Measurements from ENCODE around the gene PHF20.
"Not testable (repeated sequence)": the region's sequence is repeated elsewhere in the genome, so short reads cannot be mapped to it uniquely, and the experiment has no call there.

PHF20 gene

DNA sequence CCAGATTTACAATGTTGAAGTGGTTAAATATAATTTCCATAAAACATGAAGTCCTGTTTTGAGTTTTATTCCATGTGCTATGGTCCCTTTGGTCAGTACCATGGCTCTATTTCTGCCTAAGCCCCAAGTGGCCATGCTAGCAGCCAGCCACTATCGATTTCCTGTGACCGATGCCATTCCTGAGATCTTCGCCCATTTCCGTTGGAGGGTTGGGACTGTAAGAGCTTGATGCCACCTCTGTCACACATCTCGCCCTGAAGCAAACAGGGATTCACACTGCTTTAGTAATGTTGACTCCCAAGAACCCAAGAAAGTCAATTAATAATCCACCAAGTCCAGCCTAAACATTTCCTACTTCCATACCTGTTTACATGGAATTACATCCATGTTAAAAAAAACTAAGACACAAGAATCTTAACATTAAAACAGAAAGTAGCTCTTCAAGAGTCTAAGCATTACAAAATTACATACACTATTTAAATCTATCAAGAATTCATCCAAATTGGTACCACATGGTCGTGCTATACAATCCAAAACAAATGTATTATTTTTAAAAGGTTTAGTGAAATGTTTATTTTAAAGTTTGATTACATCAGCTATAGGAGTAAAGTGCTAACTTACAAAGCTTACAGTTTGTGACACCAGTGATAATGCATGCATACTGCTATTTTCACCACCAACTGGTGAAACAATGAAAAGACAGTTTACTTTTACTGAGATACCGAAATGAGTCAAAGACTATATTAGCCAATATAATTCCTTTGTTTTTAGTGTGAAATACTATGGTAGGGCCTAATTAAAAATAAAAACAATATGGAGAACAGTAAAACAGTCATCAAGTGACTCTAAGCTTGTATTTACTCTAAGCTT is 32.3 kb upstream of the PHF20 start:
- no peak for DNase-seq

DNA sequence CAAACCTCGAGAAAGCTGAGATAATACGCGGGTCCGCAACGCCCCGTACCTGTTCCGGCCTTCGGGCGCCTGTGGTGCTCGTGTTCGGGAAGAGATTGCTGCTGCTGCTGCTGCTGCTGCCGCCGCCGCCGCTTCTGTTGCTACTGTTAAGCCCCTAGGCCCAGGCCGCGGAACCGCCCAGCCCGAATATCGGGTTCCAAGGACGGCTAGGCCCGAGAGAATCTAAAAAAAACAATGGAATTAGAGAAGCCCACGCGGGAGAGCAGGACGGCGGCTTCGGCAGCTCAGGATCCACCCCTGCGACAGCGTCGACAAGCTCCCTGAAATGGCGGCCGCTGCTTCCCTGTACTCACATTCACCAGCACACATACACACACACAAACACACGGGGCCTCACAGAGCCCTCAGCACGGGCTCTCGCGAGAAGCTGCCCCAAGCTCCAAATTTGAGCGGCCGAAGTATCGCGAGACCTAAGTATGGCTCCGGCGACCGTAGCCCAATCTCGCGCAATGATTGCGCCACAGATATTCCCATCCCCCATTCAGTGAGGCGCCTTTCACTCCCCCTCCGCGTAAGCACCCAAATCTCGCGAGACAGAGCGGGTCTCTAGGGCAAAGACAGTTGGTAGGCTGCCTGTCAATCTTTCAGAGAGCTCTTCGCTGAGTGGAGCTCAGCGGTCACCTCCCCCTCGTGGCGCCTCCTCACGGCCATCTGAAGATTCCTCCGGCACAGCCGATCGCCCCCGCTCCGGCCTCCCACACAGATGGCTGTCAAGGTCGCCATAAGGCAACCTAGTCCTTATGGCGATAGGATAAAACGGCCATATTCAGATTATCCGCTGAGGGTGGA is 29.7 kb upstream of the PHF20 start, which contains the start of gene RBM39:
RBM39 (minus strand) TSS at position 369 of the 849 bp plus-strand sequence. CDS start 1,386 bp downstream, outside the sequence.
- DNase-seq = peak; percentile 99

DNA sequence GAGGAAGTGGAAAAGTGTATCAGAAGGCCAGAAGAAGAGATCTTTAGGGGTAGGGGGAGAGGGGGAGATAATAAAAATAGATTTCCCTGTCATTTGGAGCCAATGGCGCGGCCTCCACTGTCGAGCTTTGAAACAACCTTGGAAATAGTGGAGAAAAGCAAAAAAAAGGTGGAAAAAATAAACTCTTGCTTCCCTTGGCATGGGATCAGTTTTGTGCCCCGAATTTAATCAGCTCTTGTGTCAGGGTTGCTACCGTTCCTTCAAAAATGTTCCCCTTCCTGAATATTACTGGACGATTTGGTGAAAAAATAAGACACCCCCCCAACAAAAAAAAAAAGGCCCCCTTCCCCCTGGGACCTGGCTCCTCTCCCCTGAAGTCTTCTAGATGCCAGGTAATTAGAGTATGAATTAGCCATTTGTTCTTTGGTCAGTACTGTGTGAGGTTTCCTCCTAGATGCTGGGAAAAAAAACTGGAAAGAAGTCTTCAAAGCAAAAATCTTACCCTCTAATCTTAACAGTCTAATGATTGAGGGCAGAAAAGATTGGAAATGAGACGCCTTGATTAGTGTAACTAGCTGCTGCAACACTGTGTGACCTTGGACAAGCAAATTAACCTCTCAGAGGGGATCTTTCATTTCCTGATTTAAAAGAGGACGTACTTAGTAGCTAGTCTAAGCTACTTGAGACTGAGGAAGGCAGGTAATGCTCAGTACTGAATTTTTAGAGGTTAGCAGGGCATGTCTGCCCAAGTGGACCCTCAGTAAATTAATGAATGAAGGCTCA is 28.9 kb upstream of the PHF20 start:
- DNase-seq = no peak

DNA sequence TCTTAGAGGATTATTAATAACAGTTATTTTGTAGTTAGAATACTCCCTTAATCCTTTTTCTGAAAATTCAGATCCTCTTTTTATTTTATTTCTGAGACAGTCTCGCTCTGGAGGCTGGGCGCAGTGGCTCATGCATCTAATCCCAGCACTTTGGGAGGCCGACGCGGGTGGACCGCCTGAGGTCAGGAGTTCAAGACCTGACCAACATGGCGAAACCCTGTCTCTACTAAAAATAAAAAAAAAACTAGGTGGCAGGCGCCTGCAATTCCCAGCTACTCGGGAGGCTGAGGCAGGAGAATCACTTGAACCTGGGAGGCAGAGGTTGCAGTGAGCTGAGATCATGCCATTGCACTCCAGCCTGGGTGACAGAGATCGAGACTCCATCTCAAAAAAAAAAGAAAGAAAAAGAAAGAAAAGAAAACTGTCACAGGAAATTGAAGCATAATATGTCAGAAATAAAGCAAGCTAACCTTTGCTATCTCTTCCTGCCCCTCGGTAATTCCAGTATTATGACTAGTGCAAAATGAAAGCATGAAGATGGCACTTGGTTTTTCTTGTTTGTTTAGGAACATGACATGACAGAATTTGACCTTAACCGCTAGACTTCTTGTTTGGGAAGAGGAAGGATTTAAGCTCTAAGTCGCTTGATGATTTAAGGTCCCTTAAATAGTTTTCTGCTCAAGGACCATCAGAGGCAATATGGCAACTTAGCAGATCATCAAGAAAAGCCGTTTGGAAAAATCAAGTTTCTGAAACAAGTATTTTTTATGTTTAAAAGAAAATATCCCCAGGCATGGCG is 27.9 kb upstream of the PHF20 start:
- DNase-seq = no peak

DNA sequence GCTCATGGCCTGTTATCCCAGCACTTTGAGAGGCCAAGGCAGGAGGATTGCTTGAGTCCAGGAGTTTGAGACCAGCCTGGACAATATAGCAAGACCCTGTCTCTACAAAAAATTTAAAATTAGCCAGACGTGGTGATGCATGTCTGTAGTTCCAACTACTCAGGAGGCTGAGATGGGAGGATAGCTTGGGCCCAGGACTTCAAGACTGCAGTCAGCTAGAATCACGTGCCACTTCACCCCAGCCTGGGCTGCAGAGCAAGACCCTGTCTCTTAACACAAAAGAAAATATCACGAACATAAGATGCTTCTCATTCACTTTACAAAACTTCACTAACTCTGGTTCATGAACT is 27.3 kb upstream of the PHF20 start:
- DNase-seq = not testable (repeated sequence)

DNA sequence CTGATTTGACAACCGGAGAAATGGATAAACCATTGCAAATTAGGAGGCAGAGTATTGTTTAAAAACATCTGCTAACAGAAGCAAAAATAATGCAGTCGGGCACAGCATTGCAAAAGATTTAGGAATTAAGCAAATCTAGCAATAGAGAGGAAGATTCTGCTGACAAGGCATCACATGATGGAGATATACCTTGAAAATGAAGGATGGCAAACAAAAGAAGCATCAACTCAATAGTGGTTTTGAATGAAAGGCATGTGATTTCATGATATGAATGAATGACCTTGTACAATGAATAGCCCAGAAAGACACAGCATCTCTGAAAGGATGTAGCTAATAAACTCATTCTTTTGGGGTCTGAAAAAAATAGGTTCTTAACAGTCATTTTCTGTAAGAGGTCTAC is 21.2 kb upstream of the PHF20 start:
- DNase-seq = no peak

DNA sequence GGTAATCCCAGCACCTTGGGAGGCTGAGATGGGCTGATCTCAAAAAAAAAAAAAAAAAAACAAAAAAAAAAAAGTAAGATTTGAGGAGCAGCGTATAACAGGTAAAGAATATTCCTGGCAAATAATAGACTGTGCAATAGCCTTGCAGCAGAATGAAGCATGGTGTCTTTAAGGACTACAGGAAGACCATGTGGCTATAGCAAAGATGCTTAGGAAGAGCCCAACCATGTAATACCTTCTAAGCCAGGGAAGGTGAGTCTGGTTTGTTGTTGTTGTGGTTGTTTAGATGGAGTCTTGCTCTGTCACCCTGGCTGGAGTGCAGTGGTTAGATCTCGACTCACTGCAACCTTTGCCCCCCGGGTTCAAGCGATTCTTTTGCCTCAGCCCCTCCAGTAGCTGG is 15.4 kb upstream of the PHF20 start:
- DNase-seq = no peak

DNA sequence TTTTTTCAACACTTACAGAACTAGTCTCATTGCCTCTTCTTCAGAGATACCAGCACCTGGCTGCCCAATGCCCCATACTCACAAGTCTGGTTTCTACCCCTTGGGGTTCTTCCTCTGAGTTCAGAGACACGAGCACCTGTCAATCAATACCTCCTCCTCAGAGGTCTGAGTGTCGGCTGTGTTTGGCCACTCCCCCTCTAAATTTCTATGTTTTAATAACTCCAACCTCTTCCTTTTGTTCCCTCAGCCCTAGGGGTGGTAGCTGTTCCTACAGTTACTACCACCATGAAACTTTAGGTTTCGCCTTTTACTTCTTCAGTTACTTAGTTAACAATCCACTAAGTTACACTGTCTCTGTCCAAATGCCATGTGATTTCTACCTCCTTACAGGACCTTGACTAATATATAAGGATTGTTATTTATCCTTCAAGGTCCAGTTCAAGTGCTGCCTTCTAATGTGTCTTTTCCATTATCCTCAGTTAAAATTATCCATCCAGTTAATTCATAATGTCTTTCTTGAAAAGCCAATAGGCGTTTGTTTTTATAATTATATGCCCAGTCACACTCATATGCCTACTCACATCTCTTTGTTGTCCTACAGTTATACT is 14.6 kb upstream of the PHF20 start:
- no peak for DNase-seq

DNA sequence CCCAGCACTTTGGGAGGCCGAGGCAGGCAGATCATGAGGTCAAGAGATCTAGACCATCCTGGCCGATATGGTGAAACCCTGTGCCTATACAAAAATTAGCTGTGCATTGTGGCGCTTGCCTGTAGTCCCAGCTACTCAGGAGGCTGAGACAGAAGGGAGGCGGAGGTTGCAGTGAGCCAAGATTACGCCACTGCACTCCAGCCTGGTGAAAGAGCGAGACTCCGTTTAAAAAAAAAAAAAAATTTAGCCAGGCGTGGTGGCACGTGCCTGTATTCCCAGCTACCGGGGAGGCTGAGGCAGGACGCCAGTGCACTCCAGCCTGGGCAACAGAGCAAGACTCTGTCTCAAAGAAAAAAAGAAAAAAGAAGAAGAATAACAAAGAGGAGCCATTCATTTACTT is 10.3 kb upstream of the PHF20 start:
- not testable (repeated sequence) for DNase-seq

DNA sequence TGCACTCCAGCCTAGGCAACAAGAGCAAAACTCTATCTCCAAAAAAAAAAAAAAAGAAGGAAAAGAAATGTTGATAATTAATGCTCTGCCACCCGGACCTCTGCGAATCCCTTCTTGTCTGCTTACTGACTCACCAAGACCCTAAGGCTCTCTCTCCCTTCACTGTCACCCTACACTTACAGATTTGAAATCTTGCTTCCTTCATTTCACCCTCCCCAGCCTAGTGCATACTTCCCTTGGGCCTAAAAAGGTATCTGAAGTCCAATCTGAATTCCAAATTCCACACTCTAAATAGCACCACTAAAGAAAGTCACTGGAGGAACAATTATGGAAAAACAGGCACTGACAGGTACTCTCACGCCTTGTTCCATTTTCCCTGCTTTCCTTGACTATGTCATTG is 9.4 kb upstream of the PHF20 start:
- DNase-seq = no peak

DNA sequence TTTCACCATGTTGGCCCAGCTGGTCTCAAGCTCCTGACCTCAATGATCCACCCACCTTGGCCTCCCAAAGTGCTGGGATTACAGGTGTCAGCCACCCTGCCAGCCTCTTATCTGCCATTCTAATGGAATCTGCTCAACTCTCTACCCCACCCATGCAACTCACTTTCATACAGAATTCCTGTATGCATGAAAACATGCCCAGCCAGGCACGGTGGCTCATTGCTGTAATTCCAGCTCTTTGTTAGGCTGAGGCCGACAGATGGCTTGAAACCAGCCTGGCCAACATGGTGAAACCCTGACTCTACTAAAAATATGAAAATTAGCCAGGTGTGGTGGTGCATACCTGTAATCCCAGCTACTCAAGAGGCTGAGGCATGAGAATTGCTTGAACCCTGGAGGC is 6.9 kb upstream of the PHF20 start:
- not testable (repeated sequence) for DNase-seq

DNA sequence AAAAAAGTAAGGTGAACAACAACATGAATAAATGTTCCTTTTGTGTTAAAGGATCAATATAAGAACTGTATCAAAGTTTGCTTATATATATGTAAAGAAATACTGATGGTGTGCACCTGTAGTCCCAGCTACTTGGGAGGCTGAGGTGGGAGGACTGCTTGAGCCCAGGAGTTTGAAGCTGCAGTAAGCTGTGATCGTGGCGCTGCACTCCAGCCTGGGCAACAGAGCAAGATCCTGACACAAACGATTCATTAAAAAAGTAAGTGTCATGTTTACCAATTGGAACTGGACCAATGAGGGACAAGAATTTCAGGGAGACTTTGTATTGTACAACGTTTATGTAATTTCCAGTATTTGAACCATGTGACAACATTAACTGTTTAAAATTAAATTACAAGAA is 5.0 kb upstream of the PHF20 start:
- DNase-seq = no peak

DNA sequence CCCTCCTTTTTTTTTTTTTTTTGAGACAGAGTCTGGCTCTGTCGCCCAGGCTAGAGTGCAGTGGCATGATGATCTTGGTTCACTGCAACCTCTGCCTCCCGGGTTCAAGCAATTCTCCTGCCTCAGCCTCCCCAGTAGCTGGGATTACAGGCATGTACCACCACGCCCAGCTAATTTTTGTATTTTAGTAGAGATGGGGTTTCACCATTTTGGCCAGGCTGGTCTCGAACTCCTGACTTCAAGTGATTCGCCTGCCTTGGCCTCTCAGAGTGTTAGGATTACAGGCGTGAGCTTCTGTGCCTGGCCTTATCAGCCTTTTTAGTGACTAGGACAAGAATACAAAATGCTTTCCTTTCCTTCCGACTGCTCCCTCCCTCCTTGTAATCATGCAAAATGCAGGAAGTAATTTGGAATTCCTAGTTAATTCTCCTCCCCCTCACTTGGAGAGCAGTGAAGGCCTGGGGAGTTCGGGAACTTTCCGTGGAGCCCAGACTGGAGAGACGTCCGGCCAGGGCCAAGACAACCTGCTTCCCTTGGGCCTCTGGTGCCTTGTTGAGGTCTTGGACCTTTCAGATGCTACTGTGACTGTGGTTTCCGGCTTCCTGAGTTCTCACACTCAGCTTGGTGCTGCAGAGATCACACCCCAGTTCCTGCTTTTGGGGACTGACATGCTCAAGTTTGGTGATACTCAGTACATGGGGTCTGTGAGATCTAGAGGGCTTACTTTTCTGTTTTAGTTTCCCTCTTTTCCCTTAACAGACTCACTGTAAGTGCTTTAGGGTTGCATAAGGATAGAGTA is 3.9 kb upstream of the PHF20 start:
- DNase-seq = no peak

DNA sequence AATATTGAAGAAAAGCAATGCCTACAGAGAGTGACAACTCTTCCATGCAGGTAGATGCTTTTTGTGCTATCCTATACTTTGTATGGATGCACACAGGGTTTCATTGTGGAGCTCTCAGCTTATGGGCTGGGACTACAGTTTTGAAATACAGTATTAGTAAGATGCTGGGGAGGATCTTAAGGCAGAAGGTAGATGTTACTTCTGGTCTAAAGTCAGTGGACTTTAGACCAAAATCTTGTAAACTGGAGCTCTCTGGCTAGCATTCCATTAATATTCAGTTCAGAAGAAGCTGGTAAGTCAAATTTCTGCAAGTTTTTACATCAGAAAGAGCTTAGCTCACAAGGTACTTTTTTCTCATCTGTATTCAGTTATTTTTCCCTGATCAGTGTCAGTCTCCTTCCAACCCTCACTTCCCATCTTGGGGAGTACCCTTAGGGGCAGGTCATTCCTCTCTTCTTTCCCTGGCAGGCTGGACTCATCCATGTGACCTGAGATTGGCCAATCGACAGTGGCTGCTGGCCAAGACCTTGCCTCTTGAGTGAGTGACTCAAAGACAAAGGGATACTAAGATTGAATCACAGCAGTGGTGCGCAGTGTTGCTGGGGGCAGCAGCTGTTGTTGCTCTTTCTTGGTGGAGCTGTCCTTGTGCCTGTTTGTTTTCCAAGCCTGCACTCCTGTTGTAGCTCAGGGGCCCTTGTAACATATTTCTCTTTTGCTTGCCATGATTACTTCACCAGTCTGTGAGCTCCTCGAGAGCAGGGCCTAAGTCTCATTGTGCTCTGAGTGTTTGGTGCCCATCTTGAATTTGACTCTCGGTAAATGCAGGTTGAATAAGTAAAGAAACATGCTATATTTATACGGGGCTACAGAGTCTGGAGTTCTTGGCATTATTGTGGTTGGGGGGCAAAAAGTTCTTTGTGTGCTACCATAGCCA is 2.8 kb upstream of the PHF20 start:
- peak; percentile 90 for DNase-seq

DNA sequence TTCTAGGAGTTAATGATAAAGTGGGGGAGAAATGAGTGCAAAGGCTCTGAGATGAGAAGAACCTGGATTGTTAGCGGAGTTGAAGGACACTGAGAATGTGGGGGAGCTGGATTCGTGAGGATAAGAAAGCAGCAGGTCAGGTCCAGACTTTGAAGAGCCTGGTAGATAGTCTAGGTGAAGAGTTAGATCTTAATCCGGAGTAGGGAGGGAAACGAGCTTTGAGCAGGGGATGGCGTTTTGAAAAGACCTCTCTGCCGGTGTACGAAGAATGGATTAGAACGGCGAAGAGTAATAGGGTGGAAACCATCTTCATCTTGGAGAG is 487 bp upstream of the PHF20 start:
- no peak for DNase-seq

DNA sequence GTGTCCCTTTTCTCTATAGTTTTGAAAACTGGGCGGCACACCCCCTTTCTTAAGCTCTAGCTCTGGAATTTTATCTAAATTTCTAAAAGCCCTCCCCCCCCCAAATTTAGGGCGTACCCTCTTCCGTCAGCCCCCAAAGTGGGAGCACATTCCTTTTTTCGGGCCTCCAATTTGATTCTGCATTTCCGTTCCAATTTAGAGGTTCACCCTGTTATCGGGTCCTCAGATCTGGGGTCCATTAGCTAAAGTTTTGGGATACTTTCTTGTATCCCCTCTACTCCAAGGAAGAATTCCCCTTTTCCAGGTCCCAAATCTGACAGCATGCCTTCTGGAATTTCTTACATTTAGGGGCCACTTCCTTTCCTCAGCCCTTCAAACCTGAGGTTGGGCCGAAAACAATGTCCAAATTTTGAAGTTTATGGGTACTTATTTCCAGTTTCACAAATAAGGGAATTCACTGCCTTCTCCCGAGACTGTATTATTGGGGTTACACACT is 796 bp downstream of the PHF20 start:
- no peak for DNase-seq

DNA sequence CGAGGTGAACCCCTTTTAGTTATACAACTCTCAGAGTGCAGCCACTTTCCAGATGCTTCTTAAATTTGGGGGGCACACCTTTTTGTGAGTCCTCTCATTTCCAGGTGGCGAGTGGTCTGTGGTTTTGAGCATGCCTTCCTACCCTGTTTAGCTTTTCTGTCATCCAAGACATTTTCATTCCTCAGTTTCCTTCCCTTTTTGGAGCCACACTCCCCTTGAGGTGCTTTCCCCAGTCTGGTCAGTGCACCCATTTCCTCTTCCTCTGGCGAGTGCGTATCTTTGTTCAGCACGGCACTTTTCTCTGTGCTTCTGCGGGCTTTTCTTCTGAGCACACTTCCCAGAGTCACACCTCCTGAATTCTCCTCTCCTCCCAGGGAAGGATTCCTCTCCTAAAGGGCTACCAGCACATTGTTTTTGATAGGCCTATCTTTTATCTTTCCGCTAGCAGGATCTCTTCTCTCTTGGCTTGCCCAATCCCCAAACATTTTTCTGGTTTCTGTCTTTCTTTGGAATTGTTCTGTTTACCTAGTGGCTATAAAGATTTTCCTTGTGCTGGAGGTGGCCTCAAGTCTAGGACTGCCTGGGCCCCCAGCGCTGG is 1.4 kb downstream of the PHF20 start:
- DNase-seq = no peak

DNA sequence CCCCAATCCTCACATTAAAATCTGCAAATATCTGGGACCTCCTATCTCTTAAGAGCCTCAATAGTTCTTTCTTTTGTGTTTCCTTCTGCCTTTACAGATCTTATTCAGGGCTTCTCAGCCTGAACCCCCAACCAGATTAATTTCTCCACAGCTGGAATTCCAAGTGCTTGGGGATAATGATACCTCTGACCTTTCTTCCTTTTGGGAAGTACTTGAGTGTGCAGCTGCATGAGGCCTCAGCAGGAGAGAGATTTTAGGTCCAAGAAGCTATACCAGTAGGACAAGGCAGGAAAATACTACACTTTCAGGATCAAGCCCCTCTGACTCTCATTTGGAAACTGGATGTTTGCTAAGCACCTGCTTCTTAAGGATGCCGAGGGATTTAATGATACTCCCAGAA is 2.6 kb downstream of the PHF20 start:
- no peak for DNase-seq

DNA sequence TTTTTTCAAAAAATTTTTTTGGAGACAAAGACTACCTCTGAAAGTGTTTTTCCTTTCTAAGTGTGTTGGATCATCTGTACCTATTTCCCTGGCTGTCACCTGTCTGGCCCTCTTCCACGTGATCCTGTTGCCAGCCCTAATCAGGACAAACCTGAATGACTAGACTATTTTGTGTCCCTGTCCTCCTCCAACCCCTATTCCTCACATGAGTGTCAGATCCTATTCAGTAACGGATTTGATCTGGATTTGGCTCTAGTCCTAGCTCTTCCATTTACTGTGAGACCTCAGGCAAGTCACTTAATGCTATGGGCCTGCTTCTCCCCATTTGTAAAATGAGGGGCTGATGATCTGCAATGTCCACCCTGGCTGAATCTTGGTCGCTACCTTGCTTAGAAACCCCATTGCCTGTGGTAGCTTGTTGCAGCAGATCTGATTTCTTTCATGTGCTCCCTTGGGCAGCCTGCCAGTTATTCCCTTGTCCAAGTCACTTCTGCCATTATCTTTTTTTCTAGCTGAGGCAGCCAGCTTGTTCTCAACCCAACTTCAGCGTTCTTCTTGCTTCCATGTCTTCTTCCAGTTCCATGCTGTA is 4.8 kb downstream of the PHF20 start:
- no peak for DNase-seq

Data from T1000 (cell line).